ENCODE results near the gene AP1B1.
A peak's percentile ranks its signal among the peaks of the same experiment; 100 is the strongest.
"Not testable (repeated sequence)": the region's sequence is repeated elsewhere in the genome, so short reads cannot be mapped to it uniquely, and the experiment has no call there.

AP1B1 gene

GRCh38 chr22:29348956-29349355, 39.4 kb downstream of the AP1B1 start:
- DNase-seq (ENCODE audit: low spot score): no peak

DNA sequence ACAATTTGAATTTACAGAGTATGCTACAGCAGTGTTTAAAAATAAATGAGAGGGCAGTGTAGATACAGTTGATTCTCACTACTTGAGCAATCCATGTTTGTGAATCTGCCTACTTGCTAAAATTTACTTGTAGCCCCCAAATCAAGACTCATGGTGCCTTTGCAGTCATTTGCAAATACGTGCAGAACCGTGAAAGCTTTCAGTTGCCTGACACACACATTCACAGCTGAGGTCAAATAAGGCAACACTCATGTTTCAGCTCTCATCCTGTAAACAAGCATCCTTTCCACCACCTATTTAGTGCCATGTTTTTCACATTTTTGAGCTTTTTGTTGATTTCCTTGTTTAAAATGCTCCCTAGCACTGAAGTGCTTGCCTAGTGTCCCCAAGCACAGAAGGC, 40.3 kb downstream of the AP1B1 start:
- no peak for DNase-seq (ENCODE audit: low spot score)

DNA sequence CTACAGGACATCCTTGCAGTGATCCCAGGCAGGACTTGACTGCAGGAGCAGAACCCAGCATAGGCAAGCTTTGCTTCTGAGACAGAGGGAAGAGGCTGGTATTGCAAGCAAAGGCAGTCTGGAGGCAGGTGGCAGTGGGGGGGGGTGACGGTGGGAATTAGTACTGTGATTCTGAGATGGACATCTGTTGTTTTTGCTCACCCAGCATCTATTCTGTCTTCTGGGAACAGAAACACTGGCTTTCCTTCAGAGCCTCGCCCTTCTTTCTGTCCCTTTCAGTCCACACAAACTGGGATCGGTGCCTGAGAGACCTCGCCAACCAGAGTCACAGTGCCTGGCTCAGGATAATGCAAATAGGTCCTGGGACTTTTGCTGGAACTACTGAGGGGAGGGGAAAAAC, 41.7 kb downstream of the AP1B1 start:
- DNase-seq (ENCODE audit: low spot score): peak; percentile 82

DNA sequence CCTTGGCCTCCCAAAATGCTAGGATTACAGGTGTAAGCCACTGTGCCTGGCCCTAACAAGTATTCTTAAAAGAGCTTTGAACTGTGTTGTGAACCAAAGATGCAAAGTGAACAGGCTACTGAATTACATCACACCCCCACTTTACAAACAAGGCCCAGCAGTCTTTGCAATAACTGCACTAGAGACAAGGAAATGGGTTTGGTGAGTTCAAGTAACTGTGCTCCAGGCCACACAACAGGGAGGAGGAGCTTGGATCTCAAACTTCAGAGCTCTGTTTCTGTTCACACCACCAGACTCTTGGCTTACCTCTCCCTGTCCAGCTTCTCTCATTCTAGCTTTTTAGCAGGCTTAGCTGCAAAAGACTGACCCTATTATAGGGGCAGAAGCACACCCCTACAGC, 42.4 kb downstream of the AP1B1 start:
- no peak for DNase-seq (ENCODE audit: low spot score)

DNA sequence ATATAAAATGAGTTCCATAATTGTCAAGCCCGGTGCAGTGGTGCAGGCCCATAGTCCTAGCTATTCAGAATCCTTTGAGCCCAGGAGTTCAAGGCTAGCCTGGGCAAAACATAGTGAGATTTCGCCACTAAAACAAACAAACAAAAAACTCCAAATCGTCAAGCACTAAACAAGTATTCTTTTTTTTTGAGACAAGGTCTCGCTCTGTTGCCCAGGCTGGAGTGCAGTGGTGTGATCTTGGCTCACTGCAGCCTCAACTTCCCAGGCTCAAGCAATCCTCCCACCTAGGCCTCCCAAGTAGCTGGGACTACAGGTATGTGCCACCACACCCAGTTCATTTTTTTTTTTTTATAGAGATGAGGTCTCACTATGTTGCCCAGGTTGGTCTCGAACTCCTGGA, 43.5 kb downstream of the AP1B1 start:
- not testable (repeated sequence) for DNase-seq (ENCODE audit: low spot score)

DNA sequence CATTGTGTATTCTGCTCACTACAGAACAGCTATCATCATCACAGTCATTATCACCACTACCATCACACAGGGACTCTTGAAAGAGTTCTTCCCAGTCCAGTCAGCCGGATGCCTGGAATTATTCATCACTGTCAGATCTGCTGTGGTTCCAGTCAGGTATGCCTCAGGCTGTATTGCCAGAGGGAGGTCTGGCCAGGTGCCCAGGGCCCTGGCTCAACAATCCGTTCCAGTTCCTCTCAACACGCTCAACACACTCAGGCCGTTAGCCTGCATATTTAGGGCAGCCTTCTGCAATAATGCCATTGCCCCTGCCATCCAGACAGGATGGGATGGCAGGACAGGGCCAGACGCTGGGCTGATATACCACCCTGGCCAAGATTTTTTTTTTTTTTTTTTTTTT, 44.2 kb downstream of the AP1B1 start:
- DNase-seq (ENCODE audit: low spot score): no peak

DNA sequence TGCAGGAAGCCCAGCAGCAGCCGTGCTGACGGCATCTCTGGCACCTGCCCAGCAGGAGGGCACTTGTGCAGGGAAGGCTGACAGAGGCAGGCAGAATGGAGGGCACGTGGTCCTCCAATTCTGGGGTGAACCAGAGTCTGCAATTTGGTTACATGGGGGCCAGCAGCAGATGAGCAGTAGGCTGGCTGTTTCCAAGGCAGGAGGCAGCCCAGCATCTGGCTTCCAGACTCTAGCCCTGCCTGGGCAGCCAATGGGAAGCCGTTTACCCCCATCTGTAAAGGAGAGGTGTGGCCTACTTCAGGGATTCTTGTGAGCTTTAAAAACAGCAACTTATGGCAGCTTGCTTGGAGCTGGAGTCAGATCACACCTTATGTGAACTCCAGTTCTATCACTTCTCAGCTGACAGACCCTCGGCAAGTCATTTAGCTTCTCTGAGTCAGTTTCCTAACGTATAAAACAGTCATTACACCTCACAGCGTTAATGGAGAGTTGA, 45.0 kb downstream of the AP1B1 start:
- peak; percentile 87 for DNase-seq (ENCODE audit: low spot score)

DNA sequence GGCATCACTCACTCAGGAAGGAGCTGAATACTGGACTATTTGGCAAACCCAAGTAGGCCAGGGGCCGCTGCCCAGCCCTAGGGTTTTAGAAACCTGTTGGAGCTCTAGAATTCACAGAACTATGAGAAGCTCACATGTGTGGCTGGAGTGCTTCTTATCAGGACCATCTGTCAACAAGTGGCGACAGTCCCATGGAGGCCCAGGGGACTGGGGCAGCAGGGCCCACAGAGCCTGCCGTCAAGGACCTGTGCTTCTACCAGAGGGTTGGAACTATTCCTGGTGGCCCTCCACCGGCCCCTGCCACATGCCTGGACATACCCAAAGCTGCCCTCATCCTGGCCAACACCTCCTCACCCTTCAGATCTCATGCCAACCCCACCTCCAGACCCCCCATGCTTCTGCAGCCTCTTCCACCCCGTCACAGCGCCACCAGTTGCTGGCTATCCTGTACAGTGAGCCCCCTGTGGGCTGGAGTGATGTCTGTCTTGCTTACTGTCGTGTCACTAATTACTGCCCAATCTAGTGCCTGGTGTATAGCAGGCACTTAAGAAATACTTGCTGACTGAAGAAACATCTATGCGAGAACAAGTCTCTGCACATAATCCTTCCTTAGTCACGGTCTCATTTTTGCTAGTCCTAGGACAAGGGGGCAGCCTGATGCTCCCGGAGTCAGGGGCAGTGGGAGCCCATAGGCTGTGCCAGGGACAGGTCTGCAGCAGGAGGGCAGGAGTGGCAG, 45.6 kb downstream of the AP1B1 start:
- no peak for DNase-seq (ENCODE audit: low spot score)

GRCh38 chr22:29342177-29342576, 46.2 kb downstream of the AP1B1 start:
- DNase-seq (ENCODE audit: low spot score): no peak

GRCh38 chr22:29341849-29342127, 46.6 kb downstream of the AP1B1 start:
- DNase-seq (ENCODE audit: low spot score): no peak

- DNase-seq (ENCODE audit: low spot score): no peak
Measured at GRCh38 chr22:29341056-29341848, 47.1 kb downstream of the AP1B1 start.

GRCh38 chr22:29340566-29340965, 47.8 kb downstream of the AP1B1 start:
- no peak for DNase-seq (ENCODE audit: low spot score)

GRCh38 chr22:29339381-29340235, 48.8 kb downstream of the AP1B1 start:
- DNase-seq (ENCODE audit: low spot score): no peak

DNA sequence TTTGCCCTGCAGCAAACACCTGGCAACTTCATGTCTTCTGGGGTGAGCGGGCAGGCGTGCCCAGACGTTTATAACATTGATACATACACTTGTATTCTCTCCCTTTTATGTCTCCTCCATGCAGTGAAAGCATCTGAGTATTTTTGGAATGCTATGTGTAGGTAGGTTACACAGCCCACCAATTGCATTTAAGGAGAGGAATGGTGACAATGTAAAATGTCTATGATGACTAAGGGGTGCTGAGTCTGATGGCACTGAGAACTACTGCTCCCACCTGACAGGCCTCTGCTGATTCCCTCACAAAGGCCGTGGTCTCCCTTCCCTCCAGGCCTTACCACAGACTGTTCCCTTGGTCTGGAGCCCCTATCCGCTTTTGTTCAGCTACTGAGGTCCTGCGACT, 50.0 kb downstream of the AP1B1 start:
- DNase-seq (ENCODE audit: low spot score): no peak

- DNase-seq (ENCODE audit: low spot score): no peak
Measured at GRCh38 chr22:29337631-29338284, 50.6 kb downstream of the AP1B1 start.

DNA sequence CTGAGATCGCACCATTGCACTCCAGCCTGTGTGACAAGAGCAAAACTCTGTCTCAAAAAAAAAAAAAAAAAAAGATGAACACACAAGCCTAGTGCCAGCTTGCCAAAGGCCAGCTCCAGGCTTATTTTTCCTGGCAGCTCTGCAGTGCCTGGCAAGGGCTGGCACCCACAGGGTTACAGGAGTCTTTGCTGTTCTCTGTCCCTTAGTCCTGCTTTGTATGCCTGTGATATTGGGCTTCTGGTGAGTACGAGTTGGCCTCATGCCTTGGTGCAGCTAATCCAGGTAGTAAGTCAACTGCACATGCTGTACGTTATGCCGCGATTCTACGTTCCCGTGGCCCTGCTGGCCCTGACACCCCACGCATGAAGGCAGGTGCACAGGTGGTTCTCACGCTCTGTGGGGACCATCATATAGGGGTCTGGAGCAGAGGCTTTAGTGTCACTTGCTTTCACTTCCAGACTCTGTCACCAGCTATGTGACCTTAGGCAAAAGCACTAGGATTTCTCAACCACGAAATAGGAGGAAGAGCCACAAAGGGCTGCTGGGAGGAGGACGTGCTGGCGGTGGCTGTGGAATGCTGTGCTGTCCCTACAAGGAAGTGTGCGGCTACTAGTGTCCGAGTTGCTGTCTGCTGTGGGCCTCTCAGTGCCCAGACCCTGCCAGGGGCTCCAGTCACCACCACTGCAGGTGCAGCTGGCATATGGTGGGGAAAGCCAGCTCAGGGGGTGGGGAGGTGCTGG, 51.4 kb downstream of the AP1B1 start:
- no peak for DNase-seq (ENCODE audit: low spot score)

DNA sequence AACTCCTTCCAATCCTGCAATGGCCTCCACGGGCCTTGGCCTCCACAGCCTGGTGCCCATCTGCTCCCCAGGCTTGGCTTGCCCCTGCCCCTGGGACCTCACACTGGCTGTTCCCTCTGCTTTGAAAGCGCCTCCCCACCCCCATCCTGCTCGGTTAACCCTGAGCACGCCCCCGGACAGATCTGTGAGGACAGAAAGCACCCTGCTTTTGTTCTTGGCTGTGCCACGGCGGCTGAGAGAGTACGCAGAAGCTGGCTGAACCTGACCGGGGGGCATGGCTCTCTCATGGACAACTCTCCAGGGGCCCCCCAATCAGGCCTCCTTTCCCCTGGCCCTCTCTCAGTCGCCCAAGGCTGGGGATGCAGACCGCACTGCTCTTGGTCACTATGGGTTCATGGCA, 52.7 kb downstream of the AP1B1 start:
- DNase-seq (ENCODE audit: low spot score): no peak

GRCh38 chr22:29334696-29335344, 53.5 kb downstream of the AP1B1 start:
- no peak for DNase-seq (ENCODE audit: low spot score)

DNA sequence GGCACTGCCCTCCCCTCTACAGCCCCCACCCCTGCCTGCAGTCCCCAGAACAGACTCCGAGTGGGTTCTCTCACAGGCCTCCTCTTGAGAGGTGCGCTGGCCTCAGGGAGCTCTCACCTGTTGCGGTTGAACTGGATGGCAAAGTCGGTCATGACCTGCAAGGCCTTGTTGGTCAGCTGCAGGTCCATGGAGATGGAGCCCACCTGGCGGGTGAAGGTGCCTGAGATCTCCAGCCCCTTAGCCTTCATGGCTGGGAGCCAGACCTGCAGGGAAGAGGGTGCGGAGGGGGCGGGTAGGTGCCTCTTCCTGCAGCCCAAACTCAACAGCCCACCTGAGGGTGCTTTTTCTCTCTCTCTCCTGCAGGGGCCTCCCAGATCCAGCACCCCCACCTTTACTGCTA, 54.2 kb downstream of the AP1B1 start:
- DNase-seq (ENCODE audit: low spot score): no peak

- no peak for DNase-seq (ENCODE audit: low spot score)
Measured at GRCh38 chr22:29332886-29333496, 55.4 kb downstream of the AP1B1 start.

Data from D341Med (cell line).